Fibroblast of villous mesenchyme (primary cell): ENCODE measurements around the gene IRAK2. TPM values are rescaled to one million over a fixed set of nuclear protein-coding genes. Genes with fewer than 3 reads are reported as not detected.
A peak's percentile ranks its signal among the peaks of the same experiment; 100 is the strongest.
"Not testable (repeated sequence)": the region's sequence is repeated elsewhere in the genome, so short reads cannot be mapped to it uniquely, and the experiment has no call there.

ENCODE experiments used
- DNase-seq: peaks from one replicate; pipeline ENCODE4 v3.0.0-alpha.2; 2010; ENCODE audit warnings: low read depth
- H3K4me3 ChIP-seq: 2 replicates; pipeline ENCODE4 v1.5.1; 2011; ENCODE audit warnings: low read depth, mild to moderate bottlenecking, low read length
- total RNA-seq: library from RNA; depleted of rRNA; stranded (reverse); fragments of >200 nt; gene quantifications from 2 replicates; pipeline ENCODE4 v1.2.3, GENCODE V29; 2012
- TF ChIP-seq, protein P1 (sequence below): IDR thresholded peaks from 2 replicates; pipeline ENCODE4 v1.5.1; 2012; ENCODE audit warnings: low read depth, mild to moderate bottlenecking, low read length; ENCODE audit not compliant: insufficient read depth

Gene IRAK2
- total RNA-seq, 1 donor, result 8.2 TPM

DNA sequence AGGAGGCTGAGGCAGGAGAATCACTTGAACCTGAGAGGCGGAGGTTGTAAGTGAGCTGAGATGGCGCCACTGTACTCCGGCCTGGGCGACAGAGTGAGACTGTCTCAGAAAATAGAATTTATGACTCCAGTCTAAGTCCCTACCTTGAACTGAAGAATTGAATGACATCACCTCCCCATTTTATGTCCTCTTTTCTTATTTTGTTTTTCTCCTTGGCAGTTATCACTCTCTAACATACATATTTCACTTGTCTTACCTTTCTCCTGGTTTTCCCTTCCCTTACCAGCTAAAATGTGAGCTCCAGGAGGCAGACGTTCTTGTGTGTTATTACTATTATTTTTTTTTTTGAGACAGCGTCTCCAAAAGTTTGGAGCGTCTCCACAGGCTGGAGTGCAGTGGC lies 91.1 kb downstream of the IRAK2 start:
- TF ChIP-seq, protein P1, sequence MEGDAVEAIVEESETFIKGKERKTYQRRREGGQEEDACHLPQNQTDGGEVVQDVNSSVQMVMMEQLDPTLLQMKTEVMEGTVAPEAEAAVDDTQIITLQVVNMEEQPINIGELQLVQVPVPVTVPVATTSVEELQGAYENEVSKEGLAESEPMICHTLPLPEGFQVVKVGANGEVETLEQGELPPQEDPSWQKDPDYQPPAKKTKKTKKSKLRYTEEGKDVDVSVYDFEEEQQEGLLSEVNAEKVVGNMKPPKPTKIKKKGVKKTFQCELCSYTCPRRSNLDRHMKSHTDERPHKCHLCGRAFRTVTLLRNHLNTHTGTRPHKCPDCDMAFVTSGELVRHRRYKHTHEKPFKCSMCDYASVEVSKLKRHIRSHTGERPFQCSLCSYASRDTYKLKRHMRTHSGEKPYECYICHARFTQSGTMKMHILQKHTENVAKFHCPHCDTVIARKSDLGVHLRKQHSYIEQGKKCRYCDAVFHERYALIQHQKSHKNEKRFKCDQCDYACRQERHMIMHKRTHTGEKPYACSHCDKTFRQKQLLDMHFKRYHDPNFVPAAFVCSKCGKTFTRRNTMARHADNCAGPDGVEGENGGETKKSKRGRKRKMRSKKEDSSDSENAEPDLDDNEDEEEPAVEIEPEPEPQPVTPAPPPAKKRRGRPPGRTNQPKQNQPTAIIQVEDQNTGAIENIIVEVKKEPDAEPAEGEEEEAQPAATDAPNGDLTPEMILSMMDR, result no peak
- no peak for DNase-seq
- H3K4me3 ChIP-seq, result no peak overlapping the region

DNA sequence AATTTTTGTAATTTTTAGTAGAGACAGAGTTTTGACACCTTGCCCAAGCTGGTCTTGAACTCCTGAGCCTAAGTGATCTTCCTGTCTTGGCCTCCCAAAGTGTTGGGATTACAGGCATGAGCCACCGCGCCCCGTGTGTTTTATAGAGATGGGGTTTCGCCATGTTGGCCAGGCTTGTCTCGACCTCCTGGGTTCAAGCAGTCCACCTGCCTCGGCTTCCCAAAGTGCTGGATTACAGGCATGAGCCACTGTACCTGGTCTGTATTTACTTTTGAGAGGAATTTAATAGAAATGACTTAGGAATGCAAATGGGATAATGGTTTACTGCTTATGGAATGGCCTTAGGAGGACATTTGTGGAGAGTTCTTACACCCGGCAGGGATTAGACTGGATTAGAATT lies 94.3 kb downstream of the IRAK2 start:
- TF ChIP-seq, protein P1, result no peak
- no peak for DNase-seq
- no peak overlapping the region for H3K4me3 ChIP-seq

DNA sequence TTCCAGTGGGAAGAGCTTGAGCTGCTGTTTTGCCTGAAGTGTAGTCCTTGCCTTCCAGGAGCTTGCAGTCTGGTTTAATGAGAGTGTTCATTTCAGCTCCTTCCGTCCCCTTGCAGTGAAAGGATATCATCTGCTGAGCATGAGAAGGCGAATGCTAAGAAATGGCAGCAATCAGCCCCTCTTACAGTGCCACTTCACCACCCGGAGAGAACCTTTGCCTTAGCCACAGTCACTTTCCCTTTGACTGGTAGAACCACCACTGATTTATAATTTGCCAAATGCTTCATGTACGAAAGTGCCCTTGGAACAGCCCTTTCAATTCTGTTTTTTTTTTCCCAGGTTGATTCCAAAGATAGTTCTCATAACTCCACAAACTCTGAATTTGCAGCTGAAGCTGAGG lies 95.1 kb downstream of the IRAK2 start:
- no peak overlapping the region for H3K4me3 ChIP-seq
- DNase-seq, result no peak
- TF ChIP-seq, protein P1, result no peak

DNA sequence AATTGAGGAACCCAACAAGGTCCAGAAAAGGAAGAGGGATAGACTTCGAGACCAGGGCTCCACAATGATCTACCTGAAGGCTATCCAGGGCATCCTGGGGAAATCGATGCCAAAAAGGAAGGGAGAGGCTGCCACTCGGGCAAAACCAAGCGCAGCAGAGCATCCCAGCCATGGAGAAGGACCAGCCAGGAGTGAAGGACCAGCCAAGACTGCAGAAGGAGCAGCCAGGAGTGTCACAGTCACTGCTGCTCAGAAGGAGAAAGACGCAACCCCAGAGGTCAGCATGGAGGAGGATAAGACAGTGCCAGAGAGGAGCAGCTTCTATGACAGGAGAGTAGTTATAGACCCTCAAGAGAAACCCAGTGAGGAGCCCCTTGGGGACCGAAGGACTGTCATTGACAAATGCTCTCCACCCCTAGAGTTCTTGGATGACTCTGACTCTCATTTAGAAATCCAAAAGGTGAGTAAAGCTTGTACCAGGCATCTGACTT lies 95.5 kb downstream of the IRAK2 start:
- DNase-seq, result no peak
- TF ChIP-seq, protein P1, result no peak
- H3K4me3 ChIP-seq, result no peak overlapping the region

DNA sequence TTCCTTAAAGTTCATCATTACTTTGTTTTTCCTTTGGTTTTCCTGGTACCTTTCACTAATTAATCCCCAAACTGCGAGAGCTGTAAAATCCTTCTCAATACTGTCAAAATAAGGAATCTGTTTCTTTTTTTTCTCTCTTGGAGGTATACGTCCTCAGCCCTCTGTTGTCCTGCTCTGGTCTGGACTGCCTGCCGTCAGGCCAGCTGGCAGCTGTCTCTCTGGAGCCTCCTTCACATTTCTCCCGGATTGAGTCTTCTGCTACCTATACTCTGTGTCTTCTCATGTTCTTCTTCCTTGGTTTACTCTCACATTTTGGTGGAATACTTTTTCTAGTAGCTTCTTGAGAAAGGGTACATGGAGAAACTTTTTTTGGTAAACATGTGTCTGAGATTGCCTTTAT lies 97.3 kb downstream of the IRAK2 start:
- TF ChIP-seq, protein P1, result no peak
- no peak for DNase-seq
- H3K4me3 ChIP-seq, result no peak overlapping the region

DNA sequence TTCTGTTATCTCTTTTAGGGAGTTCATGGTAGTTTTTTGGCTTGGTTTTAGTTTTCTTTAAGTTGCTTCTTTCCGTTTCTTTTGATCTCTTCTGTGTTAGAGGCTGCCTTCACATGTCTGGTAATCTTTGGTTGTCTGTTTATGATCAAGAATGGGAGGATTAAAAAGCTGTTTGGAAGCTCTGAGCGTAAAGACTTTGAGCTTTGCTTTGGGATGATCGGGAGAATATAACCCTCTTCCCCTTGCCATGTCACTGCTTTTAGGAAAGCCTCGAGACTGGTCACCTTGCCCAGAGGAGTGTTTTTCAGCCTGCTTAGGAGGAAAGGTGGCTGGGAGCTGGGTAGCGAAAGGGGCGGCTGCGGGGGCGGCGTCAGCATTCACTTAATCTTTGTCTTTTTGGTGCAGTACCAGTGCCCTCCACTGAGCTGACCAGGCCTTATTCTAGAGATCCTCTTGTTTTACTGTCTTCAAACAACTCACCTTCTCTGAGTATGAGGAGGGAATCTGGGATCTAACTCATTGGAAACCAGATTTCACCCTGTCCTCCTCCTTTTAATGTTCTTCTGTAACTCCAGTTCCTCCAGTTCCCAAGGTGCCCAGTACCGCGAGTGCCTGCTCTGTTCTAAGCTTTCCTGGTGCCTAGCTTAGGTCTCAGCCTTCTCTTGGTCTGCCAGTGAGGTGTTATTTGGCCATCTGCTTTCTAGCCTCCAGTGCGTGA lies 99.1 kb downstream of the IRAK2 start:
- TF ChIP-seq, protein P1, result peak; percentile 65
- DNase-seq, result peak; percentile 71
- peak overlapping the region; percentile 45 for H3K4me3 ChIP-seq

DNA sequence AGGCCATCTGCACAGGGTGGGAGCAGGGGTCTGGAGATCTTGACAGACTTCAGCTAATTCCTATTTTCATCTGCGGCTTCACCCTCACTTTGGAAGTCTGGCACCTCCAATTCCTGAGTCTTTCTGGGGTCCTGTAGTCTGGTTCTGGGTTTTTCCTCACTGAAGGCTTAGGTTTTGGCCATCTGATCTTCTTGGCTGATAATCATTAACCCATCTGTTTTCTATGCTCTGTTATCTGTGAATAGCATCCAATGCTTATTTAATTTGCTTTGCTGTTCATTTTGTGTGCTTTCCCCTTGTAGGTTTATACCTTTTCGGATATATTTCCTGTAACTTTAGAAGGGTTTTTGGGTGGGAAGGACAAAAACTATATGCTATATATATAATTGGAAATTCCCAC lies 101.1 kb downstream of the IRAK2 start:
- TF ChIP-seq, protein P1, result no peak
- H3K4me3 ChIP-seq, result no peak overlapping the region
- no peak for DNase-seq

DNA sequence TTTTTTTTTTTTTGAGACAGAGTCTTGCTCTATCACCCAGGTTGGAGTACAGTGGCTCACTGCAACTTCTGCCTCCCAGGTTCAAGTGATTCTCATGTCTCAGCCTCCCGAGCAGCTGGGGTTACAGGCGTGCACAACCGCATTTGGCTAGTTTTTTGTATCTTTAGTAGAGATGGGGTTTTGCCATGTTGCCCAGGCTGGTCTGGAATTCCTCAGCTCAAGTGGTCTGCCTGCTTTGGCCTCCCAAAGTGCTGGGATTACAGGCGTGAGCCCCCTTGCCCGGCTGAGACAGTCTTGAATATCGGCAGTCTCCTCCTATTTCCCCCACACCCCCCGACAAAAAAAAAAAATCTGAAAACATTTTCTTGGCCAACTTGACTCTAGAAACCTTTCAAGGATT lies 102.2 kb downstream of the IRAK2 start:
- DNase-seq, H3K4me3 ChIP-seq: not testable (repeated sequence)
